Upper lobe of right lung (tissue), 1 donor: Measurements from ENCODE around the gene PLSCR4. TPM values are rescaled to one million over a fixed set of nuclear protein-coding genes. Genes with fewer than 3 reads are reported as not detected.

Experiments
- ATAC-seq: fragments of 200-7000 bp; cut with Tn5 transposase; one replicate; pipeline ENCODE4 v1.9.1; 2020; ENCODE audit warnings: mild to moderate bottlenecking, moderate library complexity
- DNase-seq: peaks from one replicate; pipeline ENCODE4 v3.0.0-alpha.2; 2020
- H3K27ac ChIP-seq: fragments of 200-600 bp; one replicate; pipeline ENCODE4 v1.8.0; 2022
- H3K27me3 ChIP-seq: fragments of 200-600 bp; one replicate; pipeline ENCODE4 v1.8.0; 2022; ENCODE audit warnings: mild to moderate bottlenecking
- H3K36me3 ChIP-seq: fragments of 200-600 bp; one replicate; pipeline ENCODE4 v1.8.0; 2022
- H3K4me1 ChIP-seq: fragments of 200-600 bp; one replicate; pipeline ENCODE4 v1.8.0; 2022
- H3K4me3 ChIP-seq: fragments of 200-600 bp; one replicate; pipeline ENCODE4 v1.8.0; 2022; ENCODE audit warnings: mild to moderate bottlenecking
- H3K9me3 ChIP-seq: fragments of 200-600 bp; one replicate; pipeline ENCODE4 v1.8.0; 2022
- CTCF ChIP-seq: fragments of 200-600 bp; IDR thresholded peaks from one replicate; pipeline ENCODE4 v1.8.0; 2022; ENCODE audit warnings: antibody characterized with exemption
- intact Hi-C: fragments of 100-400 bp; cut with DNase I; formaldehyde crosslinking; loops from one replicate; pipeline ENCODE4 v1.11.0; 2022
- total RNA-seq: library from RNA; stranded (reverse); fragmentation: NEBNext Ultra II Directional; extraction: Animal tissue kit (Norgen Biotek cat#: 25700); gene quantifications from one replicate; pipeline ENCODE4 v1.2.1, GENCODE V29; 2021
- donor health status: DM: no; HTN: yes; CAD: no; lungs with severe emphysema.

The PLSCR4 gene
- total RNA-seq, 1 donor from 2014 or later: 84.1 TPM

GRCh38 chr3:146196789-146197188 is 54.1 kb downstream of the PLSCR4 start:
- H3K27me3 ChIP-seq: no peaks in the 10 kb centered on the region
- no peaks in the 10 kb centered on the region for H3K9me3 ChIP-seq
- H3K36me3 ChIP-seq: peaks cover 18% of the 10 kb centered on the region
- intact Hi-C loops: no loop called here
- TF ChIP-seq CTCF: no peak
- H3K27ac ChIP-seq: no peak overlapping the region
- ATAC-seq: no peak
- no peaks in the 10 kb centered on the region for H3K4me1 ChIP-seq
- no peak for DNase-seq
- no peak overlapping the region for H3K4me3 ChIP-seq

- no peak overlapping the region for H3K27ac ChIP-seq
- no peak for ATAC-seq
- no peak for TF ChIP-seq CTCF
- no peaks in the 10 kb centered on the region for H3K4me1 ChIP-seq
- intact Hi-C loops: no loop called here
- no peaks in the 10 kb centered on the region for H3K27me3 ChIP-seq
- DNase-seq: no peak
- H3K9me3 ChIP-seq: no peaks in the 10 kb centered on the region
- H3K4me3 ChIP-seq: no peak overlapping the region
- peaks cover 18% of the 10 kb centered on the region for H3K36me3 ChIP-seq
These were observed 55.3 kb downstream of the PLSCR4 start for GRCh38 chr3:146195605-146196004.

GRCh38 chr3:146195030-146195429 is 55.9 kb downstream of the PLSCR4 start:
- no peak overlapping the region for H3K4me3 ChIP-seq
- ATAC-seq: no peak
- no peak for DNase-seq
- TF ChIP-seq CTCF: no peak
- no peaks in the 10 kb centered on the region for H3K9me3 ChIP-seq
- intact Hi-C loops: no loop called here
- H3K27me3 ChIP-seq: no peaks in the 10 kb centered on the region
- no peak overlapping the region for H3K27ac ChIP-seq
- H3K36me3 ChIP-seq: peaks cover 18% of the 10 kb centered on the region
- no peaks in the 10 kb centered on the region for H3K4me1 ChIP-seq

GRCh38 chr3:146191051-146191450 is 59.9 kb downstream of the PLSCR4 start:
- intact Hi-C loops: no loop called here
- Histone ChIP-seq H3K4me3 (no peak overlapping the region), H3K9me3 (no peaks in the 10 kb centered on the region), H3K27me3 (no peaks in the 10 kb centered on the region), H3K36me3 (peaks cover 18% of the 10 kb centered on the region), H3K4me1 (no peaks in the 10 kb centered on the region), H3K27ac (no peak overlapping the region)
- TF ChIP-seq CTCF: no peak
- no peak for ATAC-seq
- DNase-seq: no peak

- Histone ChIP-seq H3K4me1 (no peaks in the 10 kb centered on the region), H3K27ac (no peak overlapping the region), H3K9me3 (no peaks in the 10 kb centered on the region), H3K4me3 (no peak overlapping the region), H3K27me3 (no peaks in the 10 kb centered on the region), H3K36me3 (peaks cover 13% of the 10 kb centered on the region)
- peak; percentile 77 for TF ChIP-seq CTCF
- ATAC-seq (peak; percentile 92), DNase-seq (no peak)
- intact Hi-C loops: no loop called here
These were observed 61.3 kb downstream of the PLSCR4 start for GRCh38 chr3:146189519-146190173.
